Upper lobe of right lung (tissue), 1 donor: ENCODE measurements around the gene ANKRD24. TPM values are rescaled to one million over a fixed set of nuclear protein-coding genes. Genes with fewer than 3 reads are reported as not detected.
"Not testable (repeated sequence)": the region's sequence is repeated elsewhere in the genome, so short reads cannot be mapped to it uniquely, and the experiment has no call there.

Experiments used
- ATAC-seq: fragments of 200-7000 bp; cut with Tn5 transposase; one replicate; pipeline ENCODE4 v1.9.1; 2020; ENCODE audit warnings: mild to moderate bottlenecking, moderate library complexity
- DNase-seq: peaks from one replicate; pipeline ENCODE4 v3.0.0-alpha.2; 2020
- H3K27ac ChIP-seq: fragments of 200-600 bp; one replicate; pipeline ENCODE4 v1.8.0; 2022
- H3K27me3 ChIP-seq: fragments of 200-600 bp; one replicate; pipeline ENCODE4 v1.8.0; 2022; ENCODE audit warnings: mild to moderate bottlenecking
- H3K36me3 ChIP-seq: fragments of 200-600 bp; one replicate; pipeline ENCODE4 v1.8.0; 2022
- H3K4me1 ChIP-seq: fragments of 200-600 bp; one replicate; pipeline ENCODE4 v1.8.0; 2022
- H3K4me3 ChIP-seq: fragments of 200-600 bp; one replicate; pipeline ENCODE4 v1.8.0; 2022; ENCODE audit warnings: mild to moderate bottlenecking
- H3K9me3 ChIP-seq: fragments of 200-600 bp; one replicate; pipeline ENCODE4 v1.8.0; 2022
- CTCF ChIP-seq: fragments of 200-600 bp; IDR thresholded peaks from one replicate; pipeline ENCODE4 v1.8.0; 2022; ENCODE audit warnings: antibody characterized with exemption
- intact Hi-C: fragments of 100-400 bp; cut with DNase I; formaldehyde crosslinking; loops from one replicate; pipeline ENCODE4 v1.11.0; 2022
- long read RNA-seq: library from polyadenylated mRNA; unstranded; transcript quantifications from one replicate; pipeline ENCODE4 v2.0.0, GENCODE V29; 2021
- total RNA-seq: library from RNA; stranded (reverse); fragmentation: NEBNext Ultra II Directional; extraction: Animal tissue kit (Norgen Biotek cat#: 25700); gene quantifications from one replicate; pipeline ENCODE4 v1.2.1, GENCODE V29; 2021
- donor health status: DM: no; HTN: yes; CAD: no; lungs with severe emphysema.

The ANKRD24 gene
- total RNA-seq: 2.3 TPM
- long read RNA-seq, partial matches to known transcripts: 0 of 3 reads
- long read RNA-seq, other reads (novel, unspliced or antisense): 3 of 3 reads

DNA sequence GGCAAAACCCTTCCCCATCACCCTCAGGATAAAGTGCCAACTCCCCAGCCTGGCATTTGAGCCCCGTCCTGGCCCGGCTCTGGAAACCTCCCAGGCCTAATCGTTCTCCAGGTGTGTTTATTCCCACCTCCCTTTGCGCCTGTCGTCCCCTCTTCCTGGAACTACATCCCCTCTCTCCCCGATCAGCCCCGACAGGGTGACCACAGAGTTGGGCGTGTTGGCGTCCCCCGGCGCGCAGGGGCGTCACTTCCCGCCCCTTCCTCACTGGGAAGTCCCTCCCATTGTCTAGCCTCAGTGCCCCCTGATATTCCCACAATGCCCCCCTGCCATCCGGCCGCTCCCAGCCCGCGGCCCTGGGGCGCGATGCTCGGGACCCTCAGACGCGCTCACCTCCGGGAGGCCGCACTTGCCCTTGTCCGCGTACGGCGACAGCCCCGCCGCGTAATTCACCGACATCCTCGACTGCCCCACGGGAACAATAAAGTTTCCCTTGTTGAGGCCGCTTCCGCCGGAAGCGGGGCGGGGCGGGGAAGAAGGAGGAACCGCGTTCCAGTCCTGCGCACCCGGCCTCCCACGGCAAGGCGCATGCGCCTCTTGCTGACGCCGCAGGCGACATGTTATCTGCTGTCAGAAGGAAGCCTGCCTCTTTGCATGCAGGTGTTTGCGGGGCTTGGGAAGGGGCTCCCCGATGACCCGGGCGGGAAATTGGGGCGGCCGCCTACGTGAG lies at the start of gene ANKRD24, which contains the start of gene SIRT6:
Gene ANKRD24, plus strand, starts transcription at position 606 of the 727 bp plus-strand sequence. CDS start 3,737 bp downstream, outside the sequence.
Gene SIRT6, minus strand, starts transcription at position 480 of the 727 bp plus-strand sequence. Its CDS starts 24 bp downstream, at position 456.
- peak; percentile 95 for ATAC-seq
- peak within 1 kb of the TSS; percentile 86 for H3K27ac ChIP-seq
- intact Hi-C loops: no loop called here

DNA sequence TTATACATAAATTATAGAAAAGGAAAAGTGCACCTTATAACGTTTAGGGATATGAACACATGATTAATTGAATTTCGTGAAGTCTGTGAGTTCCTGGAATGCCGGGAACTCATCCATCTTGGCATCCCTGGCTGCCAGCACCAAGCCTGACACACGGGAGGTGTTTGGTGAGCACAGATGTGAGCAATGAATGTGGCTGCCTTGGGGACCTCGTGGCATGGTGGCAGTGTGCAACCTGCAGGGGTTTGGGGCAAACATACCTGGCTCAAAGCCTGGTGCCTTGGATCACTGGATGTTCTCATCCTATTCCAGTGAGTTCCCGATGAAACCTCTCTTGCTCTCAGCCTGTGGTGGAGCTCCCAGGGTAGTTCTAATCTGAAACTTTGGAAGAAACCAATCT lies 48.1 kb upstream of the ANKRD24 start:
- no peak for ATAC-seq
- Histone ChIP-seq H3K36me3 (no peaks in the 10 kb centered on the region), H3K27me3 (no peaks in the 10 kb centered on the region), H3K4me3 (no peak overlapping the region), H3K9me3 (no peaks in the 10 kb centered on the region), H3K27ac (no peak overlapping the region), H3K4me1 (no peaks in the 10 kb centered on the region)
- intact Hi-C loops: no loop called here
- no peak for DNase-seq
- TF ChIP-seq CTCF: no peak

More for the DNA sequence above, at the start of gene ANKRD24, which contains the start of gene SIRT6:
- no peak for TF ChIP-seq CTCF
- DNase-seq: peak; percentile 99
- Histone ChIP-seq H3K4me1 (peaks cover 25% of the 10 kb centered on the region), H3K9me3 (no peaks in the 10 kb centered on the region), H3K4me3 (peak within 1 kb of the TSS; percentile 82), H3K27me3 (no peaks in the 10 kb centered on the region), H3K36me3 (peaks cover 11% of the 10 kb centered on the region)

- H3K4me3 ChIP-seq, ATAC-seq, DNase-seq, intact Hi-C loops, H3K27ac ChIP-seq, H3K4me1 ChIP-seq, H3K9me3 ChIP-seq, H3K27me3 ChIP-seq, H3K36me3 ChIP-seq: not testable (repeated sequence)
Observed at GRCh38 chr19:4135386-4135785, 47.1 kb upstream of the ANKRD24 start.

DNA sequence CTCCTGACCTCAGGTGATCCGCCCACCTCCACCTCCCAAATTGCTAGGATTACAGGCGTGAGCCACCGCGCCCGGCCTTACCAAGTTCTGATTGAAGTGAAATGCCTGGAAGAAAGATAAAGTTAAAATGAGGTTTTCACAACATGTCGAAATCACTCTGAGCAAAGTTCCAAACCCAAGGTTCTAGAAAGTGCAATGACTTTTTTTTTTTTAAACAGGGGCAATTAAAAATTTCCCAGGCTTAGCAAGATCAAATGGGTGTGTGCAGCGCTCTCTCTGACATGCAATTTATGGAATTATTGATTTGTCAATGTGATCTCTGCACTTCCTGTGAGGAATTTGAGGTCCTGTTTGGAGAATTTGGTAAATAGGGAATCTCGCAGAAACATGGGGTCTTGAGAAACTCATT lies 45.8 kb upstream of the ANKRD24 start:
- Histone ChIP-seq H3K27me3 (no peaks in the 10 kb centered on the region), H3K9me3 (no peaks in the 10 kb centered on the region), H3K4me1 (no peaks in the 10 kb centered on the region), H3K4me3 (no peak overlapping the region), H3K27ac (no peak overlapping the region), H3K36me3 (no peaks in the 10 kb centered on the region)
- TF ChIP-seq CTCF: no peak
- no peak for ATAC-seq
- no peak for DNase-seq
- intact Hi-C loops: no loop called here

GRCh38 chr19:4138445-4138844 lies 44.0 kb upstream of the ANKRD24 start:
- Histone ChIP-seq H3K4me1 (no peaks in the 10 kb centered on the region), H3K9me3 (no peaks in the 10 kb centered on the region), H3K27me3 (no peaks in the 10 kb centered on the region), H3K36me3 (no peaks in the 10 kb centered on the region), H3K27ac (no peak overlapping the region), H3K4me3 (no peak overlapping the region)
- no peak for DNase-seq
- TF ChIP-seq CTCF: no peak
- no peak for ATAC-seq
- intact Hi-C loops: no loop called here

DNA sequence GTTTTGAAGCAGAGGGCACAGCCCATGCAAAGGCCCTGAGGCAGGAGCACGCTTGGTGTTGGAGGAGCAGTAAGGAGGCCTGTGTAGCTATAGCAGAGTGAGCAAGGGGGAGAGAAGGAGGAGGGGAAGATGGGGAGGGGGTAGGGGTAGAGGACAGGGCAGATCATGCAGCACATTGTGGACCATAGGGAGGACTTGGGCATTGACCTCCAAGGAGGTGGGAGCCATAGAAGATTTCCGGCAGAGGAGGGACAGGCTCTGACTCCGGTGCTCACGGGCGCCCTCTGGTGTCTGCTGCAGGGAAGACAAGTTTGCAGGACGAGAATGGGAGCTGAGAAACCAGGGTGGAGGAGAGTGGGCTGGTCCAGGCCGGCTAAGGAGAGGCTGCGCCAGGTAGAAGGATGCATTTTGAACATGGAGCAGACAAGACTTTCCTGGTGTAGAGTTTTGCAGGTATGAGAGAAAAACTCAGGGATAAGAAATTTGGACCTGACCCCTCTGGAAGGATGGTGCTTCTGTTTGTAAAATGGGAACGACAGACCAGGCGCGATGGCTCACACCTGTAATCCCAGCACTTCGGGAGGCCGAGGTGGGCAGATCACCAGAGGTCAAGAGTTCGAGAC lies 42.8 kb upstream of the ANKRD24 start:
- no peaks in the 10 kb centered on the region for H3K4me1 ChIP-seq
- intact Hi-C loops: no loop called here
- no peaks in the 10 kb centered on the region for H3K9me3 ChIP-seq
- DNase-seq: peak; percentile 92
- H3K36me3 ChIP-seq: no peaks in the 10 kb centered on the region
- no peaks in the 10 kb centered on the region for H3K27me3 ChIP-seq
- peak; percentile 99 for ATAC-seq
- H3K27ac ChIP-seq: no peak overlapping the region
- TF ChIP-seq CTCF: peak; percentile 80
- H3K4me3 ChIP-seq: no peak overlapping the region
